SK-N-SH (cell line): ENCODE data around the gene DNAJB7. TPM values are rescaled to one million over a fixed set of nuclear protein-coding genes. Genes with fewer than 3 reads are reported as not detected.
"Not testable (repeated sequence)": the region's sequence is repeated elsewhere in the genome, so short reads cannot be mapped to it uniquely, and the experiment has no call there.

Source experiments
- CTCF ChIA-PET: fragments of 300-600, 350-600 bp; formaldehyde crosslinking; extraction: SDS; loops from one replicate; lab custom pipeline; 2021; lab: Yijun Ruan, JAX
- POLR2A ChIA-PET: fragments of 350-600 bp; sonication (Branson Sonifier 250); formaldehyde crosslinking; extraction: SDS; loops from one replicate; lab custom pipeline; 2020; ENCODE audit warnings: antibody characterized with exemption, inconsistent platforms; lab: Yijun Ruan, JAX
- DNase-seq: peaks from one replicate; pipeline ENCODE4 v3.0.0; 2012
- H2AFZ ChIP-seq: fragments of 200-600 bp; sonication (generic); 2 replicates; pipeline ENCODE4 v1.8.1; 2016; ENCODE audit warnings: antibody characterized with exemption, mild to moderate bottlenecking, low read depth
- H3F3A ChIP-seq: fragments of 200-600 bp; sonication (generic); replicated peaks from 2 replicates; pipeline ENCODE3; 2016; ENCODE audit warnings: antibody characterized with exemption, mild to moderate bottlenecking; ENCODE audit not compliant: insufficient read depth
- H3K27ac ChIP-seq, 2 experiments: fragments of 200-500 bp in 1 of 2; fragments of 200-600 bp in 1 of 2; sonication (Bioruptor generic) in 1 of 2; sonication (generic), shearing (Covaris generic) in 1 of 2; 2 replicates each; pipeline versions ENCODE4 v1.5.1 to v1.6.1; 2014 to 2016; ENCODE audit warnings: low read depth in 2 of 2, inconsistent platforms in 1 of 2, low read length in 1 of 2, mild to moderate bottlenecking in 1 of 2, mixed read lengths in 1 of 2
- H3K27me3 ChIP-seq: fragments of 200-600 bp; sonication (generic), shearing (Covaris generic); 2 replicates; pipeline ENCODE4 v1.6.1; 2016; ENCODE audit warnings: mixed run types; ENCODE audit not compliant: insufficient read depth
- H3K36me3 ChIP-seq, 2 experiments: fragments of 200-500 bp in 1 of 2; fragments of 200-600 bp in 1 of 2; sonication (Bioruptor generic) in 1 of 2; sonication (generic) in 1 of 2; replicated peaks in 1 of 2; 2 replicates each; pipeline versions ENCODE3 to v1.5.1; 2014 to 2016; ENCODE audit warnings: low read length in 1 of 2, mild to moderate bottlenecking in 1 of 2; ENCODE audit not compliant: insufficient read depth in 2 of 2, control insufficient read depth in 1 of 2
- H3K4me1 ChIP-seq, 2 experiments: fragments of 200-500 bp in 1 of 2; fragments of 200-600 bp in 1 of 2; sonication (Bioruptor generic) in 1 of 2; sonication (generic), shearing (Covaris generic) in 1 of 2; 2 replicates each; pipeline versions ENCODE4 v1.5.1 to v1.6.1; 2014 to 2016; ENCODE audit warnings: low read depth in 1 of 2, low read length in 1 of 2, mixed run types in 1 of 2; ENCODE audit not compliant: insufficient read depth in 2 of 2, control insufficient read depth in 1 of 2
- H3K4me2 ChIP-seq: fragments of 200-600 bp; sonication (generic), shearing (Covaris generic); 2 replicates; pipeline ENCODE4 v1.6.1; 2017; ENCODE audit warnings: mixed run types
- H3K4me3 ChIP-seq, 2 experiments: fragments of 200-500 bp in 1 of 2; fragments of 200-600 bp in 1 of 2; sonication (Bioruptor generic) in 1 of 2; sonication (generic), shearing (Covaris generic) in 1 of 2; 2 replicates each; pipeline versions ENCODE4 v1.5.1 to v1.8.1; 2014 to 2016; ENCODE audit warnings: low read depth in 2 of 2, inconsistent platforms in 1 of 2, low read length in 1 of 2, mild to moderate bottlenecking in 1 of 2, mixed read lengths in 1 of 2, moderate library complexity in 1 of 2
- H3K79me2 ChIP-seq: fragments of 200-600 bp; sonication (generic); 2 replicates; pipeline ENCODE4 v1.8.1; 2017; ENCODE audit warnings: mild to moderate bottlenecking; ENCODE audit not compliant: insufficient read depth
- H3K9ac ChIP-seq: fragments of 200-600 bp; sonication (generic); 2 replicates; pipeline ENCODE4 v1.6.1; 2017; ENCODE audit warnings: mixed run types
- H3K9me2 ChIP-seq: fragments of 200-600 bp; sonication (generic); 2 replicates; pipeline ENCODE4 v1.6.1; 2017; ENCODE audit warnings: mixed run types
- H3K9me3 ChIP-seq: fragments of 200-600 bp; sonication (generic); 2 replicates; pipeline ENCODE4 v1.6.1; 2017; ENCODE audit warnings: mixed run types, mild to moderate bottlenecking, moderate library complexity
- H4K20me1 ChIP-seq: fragments of 200-600 bp; sonication (generic); 2 replicates; pipeline ENCODE4 v1.6.1; 2017; ENCODE audit warnings: mild to moderate bottlenecking, mixed run types; ENCODE audit not compliant: insufficient read depth
- ELF1 ChIP-seq: IDR thresholded peaks from 2 replicates; pipeline ENCODE4 v1.4.0; 2012
- FOSL2 ChIP-seq: IDR thresholded peaks from 2 replicates; pipeline ENCODE4 v1.4.0; 2012; ENCODE audit warnings: low read depth, mild to moderate bottlenecking, moderate library complexity, borderline replicate concordance
- FOXM1 ChIP-seq: IDR thresholded peaks from 2 replicates; pipeline ENCODE4 v1.4.0; 2012; ENCODE audit warnings: low read depth, mild to moderate bottlenecking
- GATA2 ChIP-seq: sonication (generic); formaldehyde crosslinking; IDR thresholded peaks from 2 replicates; pipeline ENCODE4 v1.5.0; 2020; ENCODE audit warnings: mild to moderate bottlenecking, missing genetic modification reagents
- IRF3 ChIP-seq: fragments of 150-350 bp; IDR thresholded peaks from 2 replicates; pipeline ENCODE4 v1.6.1; 2016; ENCODE audit warnings: mild to moderate bottlenecking, low read depth, low read length
- JUND ChIP-seq: IDR thresholded peaks from 2 replicates; pipeline ENCODE4 v1.4.0; 2012
- MEF2A ChIP-seq: IDR thresholded peaks from 2 replicates; pipeline ENCODE4 v1.4.0; 2012; ENCODE audit warnings: low read depth, borderline replicate concordance
- NFIC ChIP-seq: IDR thresholded peaks from 2 replicates; pipeline ENCODE4 v1.4.0; 2012; ENCODE audit warnings: borderline replicate concordance
- POLR2AphosphoS5 ChIP-seq: IDR thresholded peaks from 2 replicates; pipeline ENCODE4 v1.6.1; 2012; ENCODE audit warnings: low read depth, low read length
- RCOR1 ChIP-seq: fragments of 150-350 bp; IDR thresholded peaks from 2 replicates; pipeline ENCODE4 v1.6.1; 2017; ENCODE audit warnings: antibody characterized with exemption, low read length
- RFX5 ChIP-seq: IDR thresholded peaks from 2 replicates; pipeline ENCODE4 v1.6.1; 2012; ENCODE audit warnings: mild to moderate bottlenecking, improper control_type of control experiment, low read length
- SMC3 ChIP-seq: IDR thresholded peaks from 2 replicates; pipeline ENCODE4 v1.6.1; 2012; ENCODE audit warnings: low read depth, low read length, improper control_type of control experiment
- TAF1 ChIP-seq: IDR thresholded peaks from 2 replicates; pipeline ENCODE4 v1.6.1; 2012; ENCODE audit warnings: low read depth, mild to moderate bottlenecking, low read length, moderate library complexity, borderline replicate concordance
- TCF12 ChIP-seq: IDR thresholded peaks from 2 replicates; pipeline ENCODE4 v1.4.0; 2012
- TEAD4 ChIP-seq: IDR thresholded peaks from 2 replicates; pipeline ENCODE4 v1.4.0; 2012; ENCODE audit warnings: mild to moderate bottlenecking, borderline replicate concordance; ENCODE audit not compliant: insufficient read depth
- USF1 ChIP-seq: IDR thresholded peaks from 2 replicates; pipeline ENCODE4 v1.4.0; 2012; ENCODE audit warnings: low read depth, borderline replicate concordance
- WGBS: methylation state at CpG from one replicate; pipeline ENCODE4 v1.1.6; 2017; ENCODE audit warnings: low lambda C conversion rate; 5-methylcytosine and 5-hydroxymethylcytosine counted together
- polyA plus RNA-seq, 3 experiments: library from polyadenylated mRNA; depleted of rRNA; stranded (reverse); fragments of >200 nt; gene quantifications; 2 replicates each; pipeline ENCODE4 v1.2.3, GENCODE V29; 2012

The DNAJB7 gene
- polyA plus RNA-seq, 1 of the 3 experiments (the other 2 are of a cell fraction): not detected

- H3K9me3 ChIP-seq: no peaks in the 10 kb centered on the region
- H3F3A ChIP-seq: no peaks in the 10 kb centered on the region
- DNase-seq: no peak
- H3K27ac ChIP-seq: no peak overlapping the region
- no peaks in the 10 kb centered on the region for H3K79me2 ChIP-seq
- no peaks in the 10 kb centered on the region for H3K27me3 ChIP-seq
- WGBS: 94% methylated on average over 3 of the region's 3 CpGs
- CTCF ChIA-PET: no interaction called here
- no peak overlapping the region for H2AFZ ChIP-seq
- H3K9ac ChIP-seq: no peak overlapping the region
- TF ChIP-seq JUND (no peak), MEF2A (no peak), POLR2AphosphoS5 (no peak), FOSL2 (no peak), TCF12 (no peak), TAF1 (no peak), IRF3 (no peak), ELF1 (no peak), RCOR1 (no peak)
- TF ChIP-seq, all 33 proteins: peak for 0
- Histone ChIP-seq H3K4me1 (no peaks in the 10 kb centered on the region), H3K9me2 (no peaks in the 10 kb centered on the region), H3K4me3 (no peak overlapping the region), H3K36me3 (peaks cover 0 to 6% of the 10 kb centered on the region in 2 experiments), H4K20me1 (no peaks in the 10 kb centered on the region), H3K4me2 (no peak overlapping the region)
- POLR2A ChIA-PET: no interaction called here
Measured at GRCh38 chr22:40875111-40875510, 13.2 kb upstream of the DNAJB7 start.

- Histone ChIP-seq H3K79me2 (no peaks in the 10 kb centered on the region), H3F3A (no peaks in the 10 kb centered on the region), H3K4me3 (no peak overlapping the region), H3K27ac (no peak overlapping the region), H3K36me3 (peaks cover 4 to 11% of the 10 kb centered on the region in 2 experiments), H3K27me3 (no peaks in the 10 kb centered on the region), H3K9ac (no peak overlapping the region), H2AFZ (no peak overlapping the region), H3K4me1 (no peaks in the 10 kb centered on the region), H3K9me3 (no peaks in the 10 kb centered on the region), H3K9me2 (no peaks in the 10 kb centered on the region), H4K20me1 (no peaks in the 10 kb centered on the region), H3K4me2 (no peak overlapping the region)
- WGBS: 99% methylated on average over 3 of the region's 3 CpGs
- ChIA-PET POLR2A (no interaction called here), CTCF (interaction anchor here (0.6 kb wide), 1 partner anchor 16 kb away, joined by 5 read pairs; no protein-coding TSS in a partner anchor)
- TF ChIP-seq FOXM1 (no peak), RFX5 (no peak), TEAD4 (no peak), USF1 (no peak), SMC3 (no peak), TCF12 (no peak), GATA2 (CRISPR knock-in tag) (no peak), NFIC (no peak)
- DNase-seq: no peak
Measured at GRCh38 chr22:40874016-40874415, 12.1 kb upstream of the DNAJB7 start.

- H3K79me2 ChIP-seq: peaks cover 21% of the 10 kb centered on the region; the same call in 1 of the 2 replicates
- H3K4me2 ChIP-seq, H3K27me3 ChIP-seq, H3K27ac ChIP-seq, H3K4me3 ChIP-seq, H3K9me3 ChIP-seq, CTCF ChIA-PET, H3K36me3 ChIP-seq, H3K9me2 ChIP-seq, H4K20me1 ChIP-seq, DNase-seq, H3K4me1 ChIP-seq, H3F3A ChIP-seq, H3K9ac ChIP-seq, H2AFZ ChIP-seq, POLR2A ChIA-PET: not testable (repeated sequence)
- 94% methylated on average over 4 of the region's 6 CpGs for WGBS
Measured at GRCh38 chr22:40868379-40868778, 6.5 kb upstream of the DNAJB7 start.
